ENCODE measurements around the gene NOSIP.
"Not testable (repeated sequence)": the region's sequence is repeated elsewhere in the genome, so short reads cannot be mapped to it uniquely, and the experiment has no call there.

Gene NOSIP

DNA sequence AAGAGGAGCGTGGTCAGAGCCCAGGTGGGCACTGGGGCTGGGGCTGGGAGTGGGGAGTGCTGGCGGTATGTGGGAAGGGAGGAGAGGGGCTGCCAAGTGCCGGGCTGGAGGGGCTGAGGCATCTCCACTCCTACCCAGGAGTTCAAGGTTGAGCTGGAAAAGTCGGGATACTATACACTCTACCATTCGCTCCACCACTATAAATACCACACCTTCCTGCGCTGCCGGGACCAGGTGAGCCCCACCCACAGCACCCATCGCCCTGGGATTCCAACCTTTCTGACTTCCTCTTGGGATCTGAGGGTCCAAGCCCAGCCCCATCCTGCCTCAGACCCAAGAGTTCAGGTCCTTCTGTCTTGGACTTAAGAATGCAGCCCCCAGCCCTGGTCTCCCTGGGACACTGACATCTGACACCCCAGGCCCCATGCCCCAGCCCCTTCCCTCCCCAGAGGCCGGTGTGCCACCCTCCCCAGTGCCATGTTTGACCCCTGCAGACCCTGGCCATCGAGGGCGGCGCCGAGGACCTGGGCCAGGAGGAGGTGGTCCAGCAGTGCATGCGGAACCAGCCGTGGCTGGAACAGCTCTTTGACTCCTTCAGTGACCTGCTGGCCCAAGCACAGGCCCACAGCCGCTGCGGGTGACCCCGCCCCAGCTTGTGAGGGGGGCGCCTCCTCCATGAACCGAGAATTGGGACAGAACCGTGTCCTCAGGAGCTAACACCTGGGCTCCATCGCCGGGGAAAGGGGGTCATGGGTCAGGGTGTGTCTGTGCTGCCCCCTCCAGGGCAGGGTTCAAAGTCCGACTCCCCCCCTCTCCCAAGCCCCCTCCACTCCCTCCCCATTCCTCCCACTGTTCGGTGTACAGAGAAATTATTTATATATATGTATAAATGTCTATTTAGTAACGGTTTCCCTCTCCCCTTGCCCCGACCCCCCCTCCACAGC lies 44.9 kb upstream of the NOSIP start:
- H3K9me2 ChIP-seq (ENCODE audit: low read depth, low read length), result no peaks in the 10 kb centered on the region
- TF ChIP-seq, protein P1, sequence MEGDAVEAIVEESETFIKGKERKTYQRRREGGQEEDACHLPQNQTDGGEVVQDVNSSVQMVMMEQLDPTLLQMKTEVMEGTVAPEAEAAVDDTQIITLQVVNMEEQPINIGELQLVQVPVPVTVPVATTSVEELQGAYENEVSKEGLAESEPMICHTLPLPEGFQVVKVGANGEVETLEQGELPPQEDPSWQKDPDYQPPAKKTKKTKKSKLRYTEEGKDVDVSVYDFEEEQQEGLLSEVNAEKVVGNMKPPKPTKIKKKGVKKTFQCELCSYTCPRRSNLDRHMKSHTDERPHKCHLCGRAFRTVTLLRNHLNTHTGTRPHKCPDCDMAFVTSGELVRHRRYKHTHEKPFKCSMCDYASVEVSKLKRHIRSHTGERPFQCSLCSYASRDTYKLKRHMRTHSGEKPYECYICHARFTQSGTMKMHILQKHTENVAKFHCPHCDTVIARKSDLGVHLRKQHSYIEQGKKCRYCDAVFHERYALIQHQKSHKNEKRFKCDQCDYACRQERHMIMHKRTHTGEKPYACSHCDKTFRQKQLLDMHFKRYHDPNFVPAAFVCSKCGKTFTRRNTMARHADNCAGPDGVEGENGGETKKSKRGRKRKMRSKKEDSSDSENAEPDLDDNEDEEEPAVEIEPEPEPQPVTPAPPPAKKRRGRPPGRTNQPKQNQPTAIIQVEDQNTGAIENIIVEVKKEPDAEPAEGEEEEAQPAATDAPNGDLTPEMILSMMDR (IDR thresholded peaks at IDR 0.05; ENCODE audit: low read length), result no peak
- TF ChIP-seq EZH2 (IDR thresholded peaks at IDR 0.05; ENCODE audit: borderline replicate concordance, low read length), result no peak
- H3K9me3 ChIP-seq (ENCODE audit: low read length), result no peaks in the 10 kb centered on the region
- no peaks in the 10 kb centered on the region for H3F3A ChIP-seq (ENCODE audit: insufficient read depth, low read length)
- H3K9ac ChIP-seq (ENCODE audit: low read length), result no peak overlapping the region
- H3K4me2 ChIP-seq (ENCODE audit: low read length), result no peak overlapping the region
- H3K27me3 ChIP-seq (ENCODE audit: insufficient read depth, low read length), result no peaks in the 10 kb centered on the region
- no peak overlapping the region for H2AFZ ChIP-seq (ENCODE audit: low read length)
- H3K4me1 ChIP-seq (ENCODE audit: insufficient read depth, low read length, severe bottlenecking), result no peaks in the 10 kb centered on the region
- H3K4me3 ChIP-seq (ENCODE audit: low read depth, low read length, poor library complexity, severe bottlenecking), result no peak overlapping the region
- H3K79me2 ChIP-seq (ENCODE audit: insufficient read depth, low read length), result no peaks in the 10 kb centered on the region
- peaks cover 44% of the 10 kb centered on the region for H3K36me3 ChIP-seq (ENCODE audit: insufficient read depth, low read length)
- H3K27ac ChIP-seq (ENCODE audit: low read depth, low read length, poor library complexity, severe bottlenecking), result no peak overlapping the region
- no peaks in the 10 kb centered on the region for H4K20me1 ChIP-seq (ENCODE audit: insufficient read depth, low read length)

DNA sequence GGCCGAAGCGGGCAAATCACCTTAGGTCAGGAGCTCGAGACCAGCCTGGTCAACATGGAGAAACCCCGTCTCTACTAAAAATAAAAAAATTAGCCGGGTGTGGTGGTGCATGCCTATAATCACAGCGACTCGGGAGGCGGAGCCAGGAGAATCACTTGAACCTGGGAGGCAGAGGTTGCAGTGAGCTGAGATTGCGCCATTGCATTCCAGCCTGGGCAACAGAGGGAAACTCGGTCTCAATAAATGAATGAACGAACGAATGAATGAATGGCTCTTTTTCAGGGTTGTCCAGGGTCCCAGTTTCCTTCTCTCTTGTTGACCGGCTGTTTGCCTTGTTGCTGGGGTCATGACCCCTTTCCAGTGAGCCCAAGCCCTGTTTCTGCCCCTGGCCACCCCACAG lies 37.5 kb upstream of the NOSIP start:
- not testable (repeated sequence) for H3K4me3 ChIP-seq (ENCODE audit: low read depth, low read length, poor library complexity, severe bottlenecking); H3K9me2 ChIP-seq (ENCODE audit: low read depth, low read length); H3K4me2 ChIP-seq (ENCODE audit: low read length); H3K27me3 ChIP-seq (ENCODE audit: insufficient read depth, low read length); H3K27ac ChIP-seq (ENCODE audit: low read depth, low read length, poor library complexity, severe bottlenecking); H3K4me1 ChIP-seq (ENCODE audit: insufficient read depth, low read length, severe bottlenecking); H2AFZ ChIP-seq (ENCODE audit: low read length); H4K20me1 ChIP-seq (ENCODE audit: insufficient read depth, low read length); H3F3A ChIP-seq (ENCODE audit: insufficient read depth, low read length); H3K79me2 ChIP-seq (ENCODE audit: insufficient read depth, low read length); H3K9me3 ChIP-seq (ENCODE audit: low read length); H3K9ac ChIP-seq (ENCODE audit: low read length)
- peaks cover 69% of the 10 kb centered on the region for H3K36me3 ChIP-seq (ENCODE audit: insufficient read depth, low read length)

DNA sequence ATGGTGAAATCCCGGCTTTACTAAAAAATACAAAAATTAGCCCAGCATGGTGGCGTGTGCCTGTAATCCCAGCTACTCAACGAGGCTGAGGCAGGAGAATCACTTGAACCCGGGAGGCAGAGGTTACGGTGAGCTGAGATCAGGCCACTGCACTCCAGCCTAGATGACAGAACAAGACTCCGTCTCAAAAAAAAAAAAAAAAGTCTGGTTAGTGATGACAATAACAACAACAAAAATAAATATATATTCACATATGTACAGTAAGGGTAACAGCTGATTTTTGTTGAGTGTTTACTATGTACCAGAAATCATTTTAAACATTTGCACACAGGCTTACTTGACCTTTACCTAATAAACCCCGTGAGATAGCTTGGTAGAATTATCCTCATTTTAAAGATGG lies 36.6 kb upstream of the NOSIP start:
- Histone ChIP-seq H4K20me1 (ENCODE audit: insufficient read depth, low read length) (no peaks in the 10 kb centered on the region), H3K4me2 (ENCODE audit: low read length) (no peak overlapping the region), H3K9me2 (ENCODE audit: low read depth, low read length) (no peaks in the 10 kb centered on the region), H3F3A (ENCODE audit: insufficient read depth, low read length) (no peaks in the 10 kb centered on the region), H3K4me3 (ENCODE audit: low read depth, low read length, poor library complexity, severe bottlenecking) (no peak overlapping the region), H3K4me1 (ENCODE audit: insufficient read depth, low read length, severe bottlenecking) (no peaks in the 10 kb centered on the region), H3K27ac (ENCODE audit: low read depth, low read length, poor library complexity, severe bottlenecking) (no peak overlapping the region), H3K9me3 (ENCODE audit: low read length) (no peaks in the 10 kb centered on the region), H3K79me2 (ENCODE audit: insufficient read depth, low read length) (no peaks in the 10 kb centered on the region), H2AFZ (ENCODE audit: low read length) (no peak overlapping the region), H3K9ac (ENCODE audit: low read length) (no peak overlapping the region), H3K36me3 (ENCODE audit: insufficient read depth, low read length) (peaks cover 65% of the 10 kb centered on the region), H3K27me3 (ENCODE audit: insufficient read depth, low read length) (no peaks in the 10 kb centered on the region)
- TF ChIP-seq EZH2 (IDR thresholded peaks at IDR 0.05; ENCODE audit: borderline replicate concordance, low read length), result no peak
- TF ChIP-seq, protein P1 (IDR thresholded peaks at IDR 0.05; ENCODE audit: low read length), result no peak

DNA sequence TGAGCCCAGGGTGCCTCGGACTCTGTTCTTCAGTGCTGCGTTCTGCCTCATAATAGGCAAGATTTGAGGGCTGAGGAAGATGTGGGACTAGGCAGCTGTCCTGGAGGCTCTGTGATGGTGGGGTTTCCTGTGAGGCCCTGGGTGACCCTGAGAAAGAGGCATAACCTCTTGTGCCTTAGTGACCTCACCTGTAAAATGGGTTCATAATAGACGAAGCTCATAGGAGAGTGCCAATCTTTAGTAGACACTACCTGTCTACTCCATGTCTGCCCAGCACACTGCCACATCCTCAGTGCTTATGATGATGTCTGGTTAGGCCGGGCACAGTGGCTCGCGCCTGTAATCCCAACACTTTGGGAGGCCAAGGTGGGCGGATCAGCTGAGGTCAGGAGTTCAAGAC lies 36.2 kb upstream of the NOSIP start:
- Histone ChIP-seq H3K9me3 (ENCODE audit: low read length) (no peaks in the 10 kb centered on the region), H3K4me2 (ENCODE audit: low read length) (no peak overlapping the region), H3K4me3 (ENCODE audit: low read depth, low read length, poor library complexity, severe bottlenecking) (no peak overlapping the region), H3K36me3 (ENCODE audit: insufficient read depth, low read length) (peaks cover 61% of the 10 kb centered on the region), H3K9me2 (ENCODE audit: low read depth, low read length) (no peaks in the 10 kb centered on the region), H3K4me1 (ENCODE audit: insufficient read depth, low read length, severe bottlenecking) (no peaks in the 10 kb centered on the region), H3K27ac (ENCODE audit: low read depth, low read length, poor library complexity, severe bottlenecking) (no peak overlapping the region), H2AFZ (ENCODE audit: low read length) (no peak overlapping the region), H3K79me2 (ENCODE audit: insufficient read depth, low read length) (no peaks in the 10 kb centered on the region), H3K9ac (ENCODE audit: low read length) (no peak overlapping the region), H3F3A (ENCODE audit: insufficient read depth, low read length) (no peaks in the 10 kb centered on the region), H3K27me3 (ENCODE audit: insufficient read depth, low read length) (no peaks in the 10 kb centered on the region), H4K20me1 (ENCODE audit: insufficient read depth, low read length) (no peaks in the 10 kb centered on the region)
- TF ChIP-seq EZH2 (IDR thresholded peaks at IDR 0.05; ENCODE audit: borderline replicate concordance, low read length), result no peak
- TF ChIP-seq, protein P1 (IDR thresholded peaks at IDR 0.05; ENCODE audit: low read length), result no peak

Data from OCI-LY1 (cell line).